Right lobe of liver (tissue), 6 donors: Measurements from ENCODE around the gene PLA2G5. TPM values are rescaled to one million over a fixed set of nuclear protein-coding genes. Genes with fewer than 3 reads are reported as not detected.
A peak's percentile ranks its signal among the peaks of the same experiment; 100 is the strongest.

ENCODE experiments used
- ATAC-seq, 4 donors: fragments of 200-7000 bp; cut with Tn5 transposase; one replicate each; pipeline ENCODE4 v1.9.1; 2020; ENCODE audit warnings: mild to moderate bottlenecking in 4 of 4, moderate library complexity in 4 of 4
- DNase-seq, 3 donors: peaks; one replicate each; pipeline ENCODE4 v3.0.0-alpha.2; 2020
- H3K27ac ChIP-seq, 3 donors: fragments of 200-600 bp; one replicate each; pipeline ENCODE4 v1.8.0; 2022
- H3K27me3 ChIP-seq, 2 donors: fragments of 200-600 bp; one replicate each; pipeline ENCODE4 v1.8.0; 2022
- H3K36me3 ChIP-seq, 4 donors: fragments of 200-600 bp; sonication (generic) in 1 of 4; one replicate each; pipeline versions ENCODE4 v1.5.1 to v1.8.0; 2017 to 2022; ENCODE audit warnings: control low read depth in 1 of 4
- H3K4me1 ChIP-seq, 4 donors: fragments of 200-600 bp; sonication (generic) in 1 of 4; one replicate each; pipeline versions ENCODE4 v1.5.1 to v1.8.0; 2017 to 2022; ENCODE audit warnings: control low read depth in 1 of 4
- H3K4me3 ChIP-seq, 3 donors: fragments of 200-600 bp; one replicate each; pipeline ENCODE4 v1.8.0; 2022
- H3K9me3 ChIP-seq, 4 donors: fragments of 200-600 bp; sonication (generic) in 1 of 4; one replicate each; pipeline versions ENCODE4 v1.5.1 to v1.8.0; 2017 to 2022; ENCODE audit warnings: control low read depth in 1 of 4
- CTCF ChIP-seq, 4 donors: fragments of 200-600 bp in 3 of 4; fragments of 450-650 bp in 1 of 4; IDR thresholded peaks; one replicate each; pipeline versions ENCODE4 v1.5.1 to v1.8.0; 2016 to 2022; ENCODE audit warnings: antibody characterized with exemption in 4 of 4, mild to moderate bottlenecking in 2 of 4
- POLR2A ChIP-seq: fragments of 450-650 bp; IDR thresholded peaks from one replicate; pipeline ENCODE4 v1.6.1; 2017; ENCODE audit warnings: antibody characterized with exemption, mild to moderate bottlenecking
- WGBS: methylation state at CpG from one replicate; pipeline ENCODE4 v1.1.6; 2018; ENCODE audit warnings: low coverage, low lambda C conversion rate; ENCODE audit not compliant: insufficient coverage; ENCODE audit errors: missing lambda C conversion rate; 5-methylcytosine and 5-hydroxymethylcytosine counted together
- intact Hi-C, 2 donors: fragments of 100-400 bp; cut with DNase I; formaldehyde crosslinking; loops; one replicate each; pipeline versions ENCODE4 v1.11.2 to v1.14.1; 2022
- total RNA-seq, 6 experiments: library from RNA; depleted of rRNA in 2 of 6; stranded (reverse); fragments of >200 nt in 2 of 6; fragmentation: NEBNext Ultra II Directional in 3 of 6; extraction: Animal tissue kit (Norgen Biotek cat#: 25700) in 3 of 6; gene quantifications; one replicate each; pipeline versions ENCODE4 v1.1.0 to v1.2.4, GENCODE V29; 2016 to 2023
- donor health status: DM: no; HTN: yes; CAD: no.
- donor health status: DM: no; HTN: no; CAD: no.
- donor health status: DM: no; HTN: no; CAD: no.
- donor health status: DM: no; HTN: yes; CAD: no.
- donor health status: DM: no; HTN: yes; CAD: no.

The PLA2G5 gene
- total RNA-seq, 6 experiments from 2014 or later = 0.62 to 4.8 (median 3.2) TPM

GRCh38 chr1:20139776-20140612 is 70.0 kb downstream of the PLA2G5 start:
- TF ChIP-seq CTCF (IDR thresholded peaks at IDR 0.05) (no peak), POLR2A (no peak)
- Histone ChIP-seq H3K4me3 (no peak overlapping the region), H3K27me3 (no peaks in the 10 kb centered on the region), H3K4me1 (no peaks in the 10 kb centered on the region), H3K9me3 (no peaks in the 10 kb centered on the region), H3K36me3 (no peaks in the 10 kb centered on the region), H3K27ac (no peak overlapping the region)
- 38% methylated on average over 2 of the region's 13 CpGs for WGBS
- ATAC-seq (no peak), DNase-seq (no peak)
- intact Hi-C loops = loop anchor here in 1 of 2 donors (10.0 kb wide), 1 partner anchor 215 kb away; the partner anchor contains the start of gene PLA2G2E

GRCh38 chr1:20141001-20141400 is 71.0 kb downstream of the PLA2G5 start:
- H3K4me1 ChIP-seq = no peaks in the 10 kb centered on the region
- intact Hi-C loops = loop anchor here in 1 of 2 donors (10.0 kb wide), 1 partner anchor 216 kb away; the partner anchor contains the start of gene PLA2G2E
- DNase-seq (peak in 1 of 3 donors; percentile 19), ATAC-seq (no peak)
- TF ChIP-seq POLR2A = no peak
- H3K27me3 ChIP-seq = no peaks in the 10 kb centered on the region
- H3K27ac ChIP-seq = no peak overlapping the region
- H3K4me3 ChIP-seq = no peak overlapping the region
- H3K9me3 ChIP-seq = no peaks in the 10 kb centered on the region
- H3K36me3 ChIP-seq = no peaks in the 10 kb centered on the region
- 83% methylated on average over 5 of the region's 9 CpGs for WGBS

- intact Hi-C loops = loop anchor here in 1 of 2 donors (10.0 kb wide), 1 partner anchor 217 kb away; the partner anchor contains the start of gene PLA2G2E
- ATAC-seq = no peak
- Histone ChIP-seq H3K9me3 (no peaks in the 10 kb centered on the region), H3K27me3 (no peaks in the 10 kb centered on the region), H3K4me1 (no peaks in the 10 kb centered on the region), H3K4me3 (no peak overlapping the region), H3K36me3 (no peaks in the 10 kb centered on the region), H3K27ac (no peak overlapping the region)
- TF ChIP-seq POLR2A (no peak), CTCF (IDR thresholded peaks at IDR 0.05) (no peak)
- peak in 1 of 3 donors; percentile 33 for DNase-seq
- 86% methylated on average over 1 of the region's 7 CpGs for WGBS
Observed at GRCh38 chr1:20141466-20141865, 71.5 kb downstream of the PLA2G5 start.

Other genes starting within 250 kb of the PLA2G5 start
- gene OTUD3, start 187.8 kb upstream of the PLA2G5 start, total RNA-seq = 1 to 10 TPM in 5 of 6 experiments, under 1 TPM in 1; 0.98 to 3.4 (median 1.3) TPM
- gene PLA2G2E, start 146.6 kb upstream of the PLA2G5 start, total RNA-seq = not detected
- gene PLA2G2A, start 90.6 kb upstream of the PLA2G5 start, total RNA-seq = 1,000 to 10,000 TPM in 1 of 6 experiments, 100 to 1,000 TPM in 5; 109 to 1,136 (median 151) TPM
- gene PLA2G2D, start 49.3 kb downstream of the PLA2G5 start, total RNA-seq = under 1 TPM in 1 of 6 experiments, not detected in 5; 0.10 TPM
- gene PLA2G2F, start 69.1 kb downstream of the PLA2G5 start, total RNA-seq = not detected
- gene UBXN10, start 115.9 kb downstream of the PLA2G5 start, total RNA-seq = 1 to 10 TPM in 4 of 6 experiments, under 1 TPM in 2; 0.35 to 2.5 (median 1.8) TPM
- gene PLA2G2C, start 116.3 kb downstream of the PLA2G5 start, total RNA-seq = not detected
- not detected for gene VWA5B1, start 220.7 kb downstream of the PLA2G5 start, total RNA-seq